Suprapubic skin (tissue), 4 donors: ENCODE data around the gene PARN.

Experiments
- EP300 ChIP-seq: sonication (generic); formaldehyde crosslinking; IDR thresholded peaks from one replicate; pipeline ENCODE4 v1.6.1; 2017; ENCODE audit warnings: antibody characterized with exemption
- POLR2A ChIP-seq, 2 donors: fragments of 450-650 bp; IDR thresholded peaks; one replicate each; pipeline ENCODE4 v1.6.1; 2017; ENCODE audit warnings: antibody characterized with exemption in 2 of 2, mild to moderate bottlenecking in 2 of 2, moderate library complexity in 2 of 2
- POLR2AphosphoS5 ChIP-seq, 3 donors: sonication (generic); formaldehyde crosslinking; IDR thresholded peaks; one replicate each; pipeline ENCODE4 v1.6.1; 2017; ENCODE audit warnings: antibody characterized with exemption in 3 of 3
- TF ChIP-seq, protein P1 (sequence below), 2 donors: fragments of 200-600 bp in 1 of 2; fragments of 450-650 bp in 1 of 2; sonication (generic) in 1 of 2; IDR thresholded peaks; one replicate each; pipeline ENCODE4 v1.5.1; 2016 to 2019; ENCODE audit warnings: antibody characterized with exemption in 2 of 2, mild to moderate bottlenecking in 1 of 2, moderate library complexity in 1 of 2

DNA sequence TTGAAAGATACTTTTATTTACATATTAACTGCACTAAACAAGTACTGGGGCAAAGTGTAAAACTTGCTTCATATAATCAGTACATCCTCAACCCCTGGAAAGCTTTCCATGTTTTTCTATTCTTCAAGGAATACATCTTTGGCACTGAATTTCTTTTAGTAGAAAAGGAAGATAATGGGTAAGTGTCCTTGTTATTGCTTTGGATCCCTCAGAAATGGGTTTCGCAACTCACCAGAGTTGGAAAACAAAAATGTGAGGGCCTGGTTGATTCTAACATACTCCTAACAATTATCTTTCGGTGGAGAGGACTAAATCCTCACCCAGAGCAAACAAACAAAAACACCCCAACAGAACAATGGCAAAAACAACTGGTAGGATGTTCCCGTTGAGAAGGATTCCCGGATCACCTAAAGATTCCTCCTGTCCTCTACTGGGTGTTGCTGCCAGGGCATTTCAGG is 120.4 kb downstream of the PARN start:
- TF ChIP-seq POLR2AphosphoS5 (IDR thresholded peaks at IDR 0.05) (no peak), EP300 (no peak), POLR2A (IDR thresholded peaks at IDR 0.05) (no peak)
- TF ChIP-seq, protein P1, sequence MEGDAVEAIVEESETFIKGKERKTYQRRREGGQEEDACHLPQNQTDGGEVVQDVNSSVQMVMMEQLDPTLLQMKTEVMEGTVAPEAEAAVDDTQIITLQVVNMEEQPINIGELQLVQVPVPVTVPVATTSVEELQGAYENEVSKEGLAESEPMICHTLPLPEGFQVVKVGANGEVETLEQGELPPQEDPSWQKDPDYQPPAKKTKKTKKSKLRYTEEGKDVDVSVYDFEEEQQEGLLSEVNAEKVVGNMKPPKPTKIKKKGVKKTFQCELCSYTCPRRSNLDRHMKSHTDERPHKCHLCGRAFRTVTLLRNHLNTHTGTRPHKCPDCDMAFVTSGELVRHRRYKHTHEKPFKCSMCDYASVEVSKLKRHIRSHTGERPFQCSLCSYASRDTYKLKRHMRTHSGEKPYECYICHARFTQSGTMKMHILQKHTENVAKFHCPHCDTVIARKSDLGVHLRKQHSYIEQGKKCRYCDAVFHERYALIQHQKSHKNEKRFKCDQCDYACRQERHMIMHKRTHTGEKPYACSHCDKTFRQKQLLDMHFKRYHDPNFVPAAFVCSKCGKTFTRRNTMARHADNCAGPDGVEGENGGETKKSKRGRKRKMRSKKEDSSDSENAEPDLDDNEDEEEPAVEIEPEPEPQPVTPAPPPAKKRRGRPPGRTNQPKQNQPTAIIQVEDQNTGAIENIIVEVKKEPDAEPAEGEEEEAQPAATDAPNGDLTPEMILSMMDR (IDR thresholded peaks at IDR 0.05) = no peak
